ENCODE measurements around the gene CITED2. TPM values are rescaled to one million over a fixed set of nuclear protein-coding genes. Genes with fewer than 3 reads are reported as not detected.
"Not testable (repeated sequence)": the region's sequence is repeated elsewhere in the genome, so short reads cannot be mapped to it uniquely, and the experiment has no call there.

CITED2 gene
- total and polyA plus RNA-seq, 2 donors, result 26.3 to 36.2 TPM

GRCh38 chr6:139363123-139363522 lies 11.3 kb downstream of the CITED2 start:
- not testable (repeated sequence) for H3K27ac ChIP-seq (ENCODE audit: low read depth in 1 of 2, low read length in 1 of 2); H3K27me3 ChIP-seq (ENCODE audit: control insufficient read depth in 2 of 2, insufficient read depth in 1 of 2, low read length in 1 of 2); H3K4me3 ChIP-seq (ENCODE audit: low read length in 2 of 2); DNase-seq (ENCODE audit: low read depth in 6 of 9, low spot score in 9 of 9); H3K9me3 ChIP-seq (ENCODE audit: control insufficient read depth in 2 of 2, insufficient read depth in 1 of 2, low read length in 1 of 2); H3K36me3 ChIP-seq (ENCODE audit: control insufficient read depth in 2 of 2, insufficient read depth in 2 of 2, low read length in 1 of 2)
- 88% methylated on average over 1 of the region's 1 CpG for WGBS
- peaks cover 6 to 17% of the 10 kb centered on the region in 2 donors for H3K4me1 ChIP-seq (ENCODE audit: control insufficient read depth in 2 of 2, insufficient read depth in 2 of 2, low read length in 2 of 2)

- H3K9me3 ChIP-seq (ENCODE audit: control insufficient read depth in 2 of 2, insufficient read depth in 1 of 2, low read length in 1 of 2), result no peaks in the 10 kb centered on the region
- H3K4me1 ChIP-seq (ENCODE audit: control insufficient read depth in 2 of 2, insufficient read depth in 2 of 2, low read length in 2 of 2), result peaks cover 6 to 11% of the 10 kb centered on the region in 2 donors
- H3K27me3 ChIP-seq (ENCODE audit: control insufficient read depth in 2 of 2, insufficient read depth in 1 of 2, low read length in 1 of 2), result no peaks in the 10 kb centered on the region
- H3K36me3 ChIP-seq (ENCODE audit: control insufficient read depth in 2 of 2, insufficient read depth in 2 of 2, low read length in 1 of 2), result no peaks in the 10 kb centered on the region
- H3K4me3 ChIP-seq (ENCODE audit: low read length in 2 of 2), result no peak overlapping the region
- WGBS, result 11% methylated on average over 2 of the region's 2 CpGs
- H3K27ac ChIP-seq (ENCODE audit: low read depth in 1 of 2, low read length in 1 of 2), result peak overlapping the region; percentile 4 to 27
- DNase-seq (ENCODE audit: low read depth in 6 of 9, low spot score in 9 of 9), result no peak
These were observed 13.2 kb downstream of the CITED2 start for GRCh38 chr6:139361211-139361610.

GRCh38 chr6:139356924-139357323 lies 17.5 kb downstream of the CITED2 start:
- Histone ChIP-seq H3K4me1 (ENCODE audit: control insufficient read depth in 2 of 2, insufficient read depth in 2 of 2, low read length in 2 of 2) (peaks cover 6 to 8% of the 10 kb centered on the region in 2 donors), H3K27me3 (ENCODE audit: control insufficient read depth in 2 of 2, insufficient read depth in 1 of 2, low read length in 1 of 2) (no peaks in the 10 kb centered on the region), H3K4me3 (ENCODE audit: low read length in 2 of 2) (no peak overlapping the region), H3K27ac (ENCODE audit: low read depth in 1 of 2, low read length in 1 of 2) (no peak overlapping the region), H3K36me3 (ENCODE audit: control insufficient read depth in 2 of 2, insufficient read depth in 2 of 2, low read length in 1 of 2) (no peaks in the 10 kb centered on the region), H3K9me3 (ENCODE audit: control insufficient read depth in 2 of 2, insufficient read depth in 1 of 2, low read length in 1 of 2) (no peaks in the 10 kb centered on the region)
- WGBS, result 93% methylated on average over 2 of the region's 2 CpGs
- DNase-seq (ENCODE audit: low read depth in 6 of 9, low spot score in 9 of 9), result no peak

- Histone ChIP-seq H3K27ac (ENCODE audit: low read depth in 1 of 2, low read length in 1 of 2) (no peak overlapping the region), H3K4me3 (ENCODE audit: low read length in 2 of 2) (no peak overlapping the region), H3K4me1 (ENCODE audit: control insufficient read depth in 2 of 2, insufficient read depth in 2 of 2, low read length in 2 of 2) (no peaks in the 10 kb centered on the region), H3K27me3 (ENCODE audit: control insufficient read depth in 2 of 2, insufficient read depth in 1 of 2, low read length in 1 of 2) (no peaks in the 10 kb centered on the region), H3K9me3 (ENCODE audit: control insufficient read depth in 2 of 2, insufficient read depth in 1 of 2, low read length in 1 of 2) (no peaks in the 10 kb centered on the region), H3K36me3 (ENCODE audit: control insufficient read depth in 2 of 2, insufficient read depth in 2 of 2, low read length in 1 of 2) (no peaks in the 10 kb centered on the region)
- WGBS, result over 99% methylated on average over 7 of the region's 7 CpGs
- no peak for DNase-seq (ENCODE audit: low read depth in 6 of 9, low spot score in 9 of 9)
These were observed 18.5 kb downstream of the CITED2 start for GRCh38 chr6:139355777-139356445.

- Histone ChIP-seq H3K27ac (ENCODE audit: low read depth in 1 of 2, low read length in 1 of 2) (no peak overlapping the region), H3K4me1 (ENCODE audit: control insufficient read depth in 2 of 2, insufficient read depth in 2 of 2, low read length in 2 of 2) (no peaks in the 10 kb centered on the region), H3K27me3 (ENCODE audit: control insufficient read depth in 2 of 2, insufficient read depth in 1 of 2, low read length in 1 of 2) (no peaks in the 10 kb centered on the region), H3K9me3 (ENCODE audit: control insufficient read depth in 2 of 2, insufficient read depth in 1 of 2, low read length in 1 of 2) (no peaks in the 10 kb centered on the region), H3K4me3 (ENCODE audit: low read length in 2 of 2) (no peak overlapping the region), H3K36me3 (ENCODE audit: control insufficient read depth in 2 of 2, insufficient read depth in 2 of 2, low read length in 1 of 2) (no peaks in the 10 kb centered on the region)
- DNase-seq (ENCODE audit: low read depth in 6 of 9, low spot score in 9 of 9), result no peak
- WGBS, result 95% methylated on average over 2 of the region's 2 CpGs
These were observed 19.3 kb downstream of the CITED2 start for GRCh38 chr6:139355172-139355571.

GRCh38 chr6:139354189-139354588 lies 20.3 kb downstream of the CITED2 start:
- Histone ChIP-seq H3K36me3 (ENCODE audit: control insufficient read depth in 2 of 2, insufficient read depth in 2 of 2, low read length in 1 of 2) (no peaks in the 10 kb centered on the region), H3K27ac (ENCODE audit: low read depth in 1 of 2, low read length in 1 of 2) (no peak overlapping the region), H3K9me3 (ENCODE audit: control insufficient read depth in 2 of 2, insufficient read depth in 1 of 2, low read length in 1 of 2) (no peaks in the 10 kb centered on the region), H3K4me3 (ENCODE audit: low read length in 2 of 2) (no peak overlapping the region), H3K4me1 (ENCODE audit: control insufficient read depth in 2 of 2, insufficient read depth in 2 of 2, low read length in 2 of 2) (no peaks in the 10 kb centered on the region), H3K27me3 (ENCODE audit: control insufficient read depth in 2 of 2, insufficient read depth in 1 of 2, low read length in 1 of 2) (no peaks in the 10 kb centered on the region)
- WGBS, result 89% methylated on average over 4 of the region's 4 CpGs
- no peak for DNase-seq (ENCODE audit: low read depth in 6 of 9, low spot score in 9 of 9)

- H3K27me3 ChIP-seq (ENCODE audit: control insufficient read depth in 2 of 2, insufficient read depth in 1 of 2, low read length in 1 of 2), result no peaks in the 10 kb centered on the region
- DNase-seq (ENCODE audit: low read depth in 6 of 9, low spot score in 9 of 9), result no peak
- 24% methylated on average over 5 of the region's 5 CpGs for WGBS
- H3K4me3 ChIP-seq (ENCODE audit: low read length in 2 of 2), result no peak overlapping the region
- H3K9me3 ChIP-seq (ENCODE audit: control insufficient read depth in 2 of 2, insufficient read depth in 1 of 2, low read length in 1 of 2), result no peaks in the 10 kb centered on the region
- H3K4me1 ChIP-seq (ENCODE audit: control insufficient read depth in 2 of 2, insufficient read depth in 2 of 2, low read length in 2 of 2), result peaks cover 0 to 3% of the 10 kb centered on the region in 2 donors
- no peaks in the 10 kb centered on the region for H3K36me3 ChIP-seq (ENCODE audit: control insufficient read depth in 2 of 2, insufficient read depth in 2 of 2, low read length in 1 of 2)
- no peak overlapping the region for H3K27ac ChIP-seq (ENCODE audit: low read depth in 1 of 2, low read length in 1 of 2)
These were observed 24.9 kb downstream of the CITED2 start for GRCh38 chr6:139349464-139350020.

GRCh38 chr6:139346392-139346791 lies 28.1 kb downstream of the CITED2 start:
- 100% methylated on average over 2 of the region's 2 CpGs for WGBS
- DNase-seq (ENCODE audit: low read depth in 6 of 9, low spot score in 9 of 9), result no peak
- H3K4me1 ChIP-seq (ENCODE audit: control insufficient read depth in 2 of 2, insufficient read depth in 2 of 2, low read length in 2 of 2), result peaks cover 12 to 21% of the 10 kb centered on the region in 2 donors

GRCh38 chr6:139344186-139344963 lies 30.1 kb downstream of the CITED2 start:
- peaks cover 12 to 21% of the 10 kb centered on the region in 2 donors for H3K4me1 ChIP-seq (ENCODE audit: control insufficient read depth in 2 of 2, insufficient read depth in 2 of 2, low read length in 2 of 2)
- H3K4me3 ChIP-seq (ENCODE audit: low read length in 2 of 2), result no peak overlapping the region
- H3K27ac ChIP-seq (ENCODE audit: low read depth in 1 of 2, low read length in 1 of 2), result peak overlapping the region; percentile 58 to 67
- 94% methylated on average over 4 of the region's 4 CpGs for WGBS
- no peaks in the 10 kb centered on the region for H3K36me3 ChIP-seq (ENCODE audit: control insufficient read depth in 2 of 2, insufficient read depth in 2 of 2, low read length in 1 of 2)
- H3K27me3 ChIP-seq (ENCODE audit: control insufficient read depth in 2 of 2, insufficient read depth in 1 of 2, low read length in 1 of 2), result no peaks in the 10 kb centered on the region
- no peak for DNase-seq (ENCODE audit: low read depth in 6 of 9, low spot score in 9 of 9)
- peaks cover 0 to 4% of the 10 kb centered on the region in 2 donors for H3K9me3 ChIP-seq (ENCODE audit: control insufficient read depth in 2 of 2, insufficient read depth in 1 of 2, low read length in 1 of 2)

More at GRCh38 chr6:139346392-139346791, 28.1 kb downstream of the CITED2 start:
- Histone ChIP-seq H3K27me3 (ENCODE audit: control insufficient read depth in 2 of 2, insufficient read depth in 1 of 2, low read length in 1 of 2) (no peaks in the 10 kb centered on the region), H3K9me3 (ENCODE audit: control insufficient read depth in 2 of 2, insufficient read depth in 1 of 2, low read length in 1 of 2) (peaks cover 0 to 4% of the 10 kb centered on the region in 2 donors), H3K36me3 (ENCODE audit: control insufficient read depth in 2 of 2, insufficient read depth in 2 of 2, low read length in 1 of 2) (no peaks in the 10 kb centered on the region), H3K27ac (ENCODE audit: low read depth in 1 of 2, low read length in 1 of 2) (no peak overlapping the region), H3K4me3 (ENCODE audit: low read length in 2 of 2) (no peak overlapping the region)

Measured in thymus (tissue), 11 donors.